Neutrophil (primary cell): ENCODE results near the gene PRRX2.

Experiments used
- H3K27ac ChIP-seq: fragments of 200-600 bp; sonication (generic); 2 replicates; pipeline ENCODE4 v1.5.1; 2016; ENCODE audit warnings: mild to moderate bottlenecking, moderate library complexity
- H3K27me3 ChIP-seq: fragments of 200-600 bp; sonication (generic); 2 replicates; pipeline ENCODE4 v1.6.0; 2016; ENCODE audit warnings: mild to moderate bottlenecking
- H3K36me3 ChIP-seq: fragments of 200-600 bp; sonication (generic); 2 replicates; pipeline ENCODE4 v1.5.1; 2017
- H3K4me1 ChIP-seq, 2 experiments: fragments of 200-600 bp in 1 of 2; sonication (generic) in 1 of 2; 1 replicate in 1 of 2; 2 replicates in 1 of 2; pipeline versions ENCODE4 v1.5.1 to v1.6.1; 2013 to 2016; ENCODE audit warnings: low read depth in 1 of 2, low read length in 1 of 2, mild to moderate bottlenecking in 1 of 2, moderate library complexity in 1 of 2; ENCODE audit not compliant: control insufficient read depth in 1 of 2, insufficient read depth in 1 of 2
- H3K4me3 ChIP-seq, 2 experiments: fragments of 200-600 bp in 1 of 2; sonication (generic) in 1 of 2; 1 replicate in 1 of 2; 2 replicates in 1 of 2; pipeline ENCODE4 v1.5.1; 2013 to 2016; ENCODE audit warnings: low read depth in 1 of 2, low read length in 1 of 2, mild to moderate bottlenecking in 1 of 2, moderate library complexity in 1 of 2
- H3K9me3 ChIP-seq: fragments of 200-600 bp; sonication (generic); 2 replicates; pipeline ENCODE4 v1.5.1; 2016
- TF ChIP-seq, protein P1 (sequence below): fragments of 200-600 bp; sonication (generic); IDR thresholded peaks from 2 replicates; pipeline ENCODE4 v1.5.1; 2016; ENCODE audit warnings: antibody characterized with exemption

The PRRX2 gene

DNA sequence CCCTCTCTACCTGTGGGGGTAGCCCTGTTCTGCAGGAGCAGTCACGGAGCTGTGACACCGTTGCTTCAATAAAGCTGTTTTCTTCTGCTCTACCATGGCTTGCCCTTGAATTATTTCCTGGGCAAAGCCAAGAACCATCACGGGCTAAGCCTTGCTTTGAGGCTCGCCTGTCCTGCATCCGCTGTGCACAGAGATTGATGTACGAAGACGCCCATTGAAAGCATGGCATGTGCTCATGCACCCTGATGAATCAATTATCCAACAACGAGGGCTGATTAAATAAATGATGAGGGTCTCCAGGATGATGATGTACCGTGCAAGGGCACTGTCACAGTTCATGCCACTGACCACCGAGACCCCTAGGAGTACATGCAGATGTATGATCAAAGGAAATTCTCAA, 66.7 kb downstream of the PRRX2 start:
- no peaks in the 10 kb centered on the region for H3K36me3 ChIP-seq
- H3K27ac ChIP-seq: no peak overlapping the region
- H3K4me1 ChIP-seq: peaks cover 0 to 3% of the 10 kb centered on the region in 2 experiments
- H3K27me3 ChIP-seq: peaks cover 64% of the 10 kb centered on the region
- no peaks in the 10 kb centered on the region for H3K9me3 ChIP-seq
- TF ChIP-seq, protein P1, sequence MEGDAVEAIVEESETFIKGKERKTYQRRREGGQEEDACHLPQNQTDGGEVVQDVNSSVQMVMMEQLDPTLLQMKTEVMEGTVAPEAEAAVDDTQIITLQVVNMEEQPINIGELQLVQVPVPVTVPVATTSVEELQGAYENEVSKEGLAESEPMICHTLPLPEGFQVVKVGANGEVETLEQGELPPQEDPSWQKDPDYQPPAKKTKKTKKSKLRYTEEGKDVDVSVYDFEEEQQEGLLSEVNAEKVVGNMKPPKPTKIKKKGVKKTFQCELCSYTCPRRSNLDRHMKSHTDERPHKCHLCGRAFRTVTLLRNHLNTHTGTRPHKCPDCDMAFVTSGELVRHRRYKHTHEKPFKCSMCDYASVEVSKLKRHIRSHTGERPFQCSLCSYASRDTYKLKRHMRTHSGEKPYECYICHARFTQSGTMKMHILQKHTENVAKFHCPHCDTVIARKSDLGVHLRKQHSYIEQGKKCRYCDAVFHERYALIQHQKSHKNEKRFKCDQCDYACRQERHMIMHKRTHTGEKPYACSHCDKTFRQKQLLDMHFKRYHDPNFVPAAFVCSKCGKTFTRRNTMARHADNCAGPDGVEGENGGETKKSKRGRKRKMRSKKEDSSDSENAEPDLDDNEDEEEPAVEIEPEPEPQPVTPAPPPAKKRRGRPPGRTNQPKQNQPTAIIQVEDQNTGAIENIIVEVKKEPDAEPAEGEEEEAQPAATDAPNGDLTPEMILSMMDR: no peak
- H3K4me3 ChIP-seq: no peak overlapping the region

DNA sequence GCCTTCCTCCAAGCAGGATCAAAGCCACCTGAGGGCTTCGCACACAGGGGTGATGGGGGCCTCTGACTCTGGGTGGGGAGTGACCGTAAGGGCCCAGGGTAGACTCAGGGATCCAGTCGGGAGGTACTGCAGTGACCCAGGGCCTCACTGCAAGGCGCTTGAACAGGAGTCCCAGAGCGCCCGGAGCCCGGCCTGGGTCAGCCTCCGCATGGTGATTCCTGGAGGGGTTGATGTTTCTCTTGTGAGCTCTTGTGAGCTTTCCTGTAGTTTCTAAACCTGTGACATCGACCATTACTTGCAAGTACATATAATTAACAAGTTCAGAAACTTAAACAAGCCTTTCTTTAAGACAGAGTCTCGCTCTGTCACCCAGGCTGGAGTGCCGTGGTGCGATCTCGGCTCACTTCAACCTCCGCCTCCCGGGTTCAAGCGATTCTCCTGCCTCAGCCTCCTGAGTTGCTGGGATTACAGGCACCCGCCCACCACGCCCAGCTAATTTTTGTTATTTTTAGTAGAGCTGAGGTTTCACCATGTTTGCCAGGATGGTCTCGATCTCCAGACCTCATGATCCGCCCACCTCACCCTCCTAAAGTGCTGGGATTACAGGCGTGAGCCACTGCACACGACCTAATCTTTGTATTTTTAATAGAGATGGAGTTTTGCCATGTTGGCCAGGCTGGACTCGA, 67.6 kb downstream of the PRRX2 start:
- peaks cover 60% of the 10 kb centered on the region for H3K27me3 ChIP-seq
- TF ChIP-seq, protein P1: no peak
- no peak overlapping the region for H3K4me3 ChIP-seq
- no peaks in the 10 kb centered on the region for H3K9me3 ChIP-seq
- H3K36me3 ChIP-seq: no peaks in the 10 kb centered on the region
- peaks cover 8 to 9% of the 10 kb centered on the region in 2 experiments for H3K4me1 ChIP-seq
- H3K27ac ChIP-seq: no peak overlapping the region

DNA sequence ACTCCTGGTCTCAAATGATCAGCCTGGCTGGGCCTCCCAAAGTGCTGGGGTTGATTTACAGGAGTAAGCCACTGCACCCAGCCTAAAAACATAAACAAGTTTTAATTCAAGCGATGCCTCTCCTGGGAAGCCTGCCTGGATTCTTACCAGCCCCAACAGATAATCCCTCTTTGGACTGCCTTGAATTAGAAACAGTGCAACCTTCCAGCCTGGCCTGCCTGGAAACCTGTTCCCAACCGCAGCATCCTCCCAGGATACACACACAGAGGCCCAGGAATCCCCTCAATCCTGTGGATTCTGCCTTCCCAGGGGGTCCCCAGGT, 68.1 kb downstream of the PRRX2 start:
- TF ChIP-seq, protein P1: no peak
- Histone ChIP-seq H3K4me3 (no peak overlapping the region), H3K27ac (no peak overlapping the region)

DNA sequence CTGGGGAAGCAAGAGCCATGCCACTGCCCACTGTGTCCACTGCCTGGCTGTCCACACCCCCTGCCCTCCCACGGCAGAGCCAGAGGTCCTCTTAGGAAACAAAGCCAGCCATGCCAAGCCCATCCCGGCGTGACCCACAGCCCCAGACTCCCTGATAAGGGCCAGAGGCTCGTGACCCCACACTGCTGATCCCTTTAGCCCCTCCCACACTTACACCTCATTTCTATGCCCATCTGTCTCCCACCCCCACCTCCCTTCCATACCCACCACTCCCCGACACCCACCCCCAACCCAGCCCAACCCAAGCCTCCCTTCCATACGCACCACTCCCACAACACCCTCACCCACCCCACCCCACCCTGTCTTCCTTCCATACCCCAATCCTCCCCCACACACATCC, 70.1 kb downstream of the PRRX2 start:
- TF ChIP-seq, protein P1: no peak

More for the DNA sequence above, 68.1 kb downstream of the PRRX2 start:
- no peaks in the 10 kb centered on the region for H3K36me3 ChIP-seq
- no peaks in the 10 kb centered on the region for H3K9me3 ChIP-seq
- peaks cover 10 to 13% of the 10 kb centered on the region in 2 experiments for H3K4me1 ChIP-seq
- H3K27me3 ChIP-seq: peaks cover 60% of the 10 kb centered on the region

DNA sequence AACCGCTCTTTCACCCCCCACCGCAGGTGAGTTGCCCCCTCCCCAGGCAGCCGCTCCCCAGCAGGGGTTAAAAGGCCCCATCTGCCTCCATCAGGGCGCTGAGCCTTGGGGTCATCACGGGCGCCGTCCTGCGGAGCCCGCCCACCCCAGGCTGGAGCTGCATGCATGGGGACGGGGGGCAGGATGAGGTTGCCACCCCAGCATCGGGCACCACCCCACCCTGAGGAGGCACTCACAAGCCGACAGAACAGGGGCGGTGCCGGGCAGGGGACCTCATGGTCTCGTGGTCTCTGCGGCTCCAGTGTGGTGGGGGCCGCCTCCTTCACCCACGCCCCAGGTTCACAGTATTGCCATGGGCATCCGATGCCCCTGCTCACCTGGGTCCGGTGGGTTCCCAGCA, 70.9 kb downstream of the PRRX2 start:
- peaks cover 22% of the 10 kb centered on the region for H3K36me3 ChIP-seq
- H3K27ac ChIP-seq: no peak overlapping the region
- no peaks in the 10 kb centered on the region for H3K9me3 ChIP-seq
- TF ChIP-seq, protein P1: no peak
- peaks cover 10 to 13% of the 10 kb centered on the region in 2 experiments for H3K4me1 ChIP-seq
- H3K27me3 ChIP-seq: peaks cover 43% of the 10 kb centered on the region
- H3K4me3 ChIP-seq: no peak overlapping the region

More for the DNA sequence above, 70.1 kb downstream of the PRRX2 start:
- no peak overlapping the region for H3K27ac ChIP-seq
- H3K4me1 ChIP-seq: peaks cover 10 to 13% of the 10 kb centered on the region in 2 experiments
- H3K4me3 ChIP-seq: no peak overlapping the region
- peaks cover 14% of the 10 kb centered on the region for H3K36me3 ChIP-seq
- H3K9me3 ChIP-seq: no peaks in the 10 kb centered on the region
- peaks cover 51% of the 10 kb centered on the region for H3K27me3 ChIP-seq
